ENCODE results near the gene USP17L20.
"Not testable (repeated sequence)": the region's sequence is repeated elsewhere in the genome, so short reads cannot be mapped to it uniquely, and the experiment has no call there.

The USP17L20 gene

GRCh38 chr4:9257824-9258223 is at the start of gene USP17L20:
USP17L20 (plus strand) TSS chr4:9258124; CDS start chr4:9258124, 0 bp downstream.
- DNase-seq (ENCODE audit: low read depth), result not testable (repeated sequence)

- not testable (repeated sequence) for DNase-seq (ENCODE audit: low read depth)
Measured at GRCh38 chr4:9210357-9210756, 47.6 kb upstream of the USP17L20 start, which contains the start of gene USP17L10. USP17L10 (plus strand) TSS chr4:9210657; CDS start chr4:9210657, 0 bp downstream.

- DNase-seq (ENCODE audit: low read depth), result not testable (repeated sequence)
Measured at GRCh38 chr4:9214701-9215100, 43.2 kb upstream of the USP17L20 start.

- not testable (repeated sequence) for DNase-seq (ENCODE audit: low read depth)
Measured at GRCh38 chr4:9215105-9215504, 42.8 kb upstream of the USP17L20 start, which contains the start of gene USP17L11. USP17L11 (plus strand) TSS chr4:9215405; CDS start chr4:9215405, 0 bp downstream.

- DNase-seq (ENCODE audit: low read depth), result not testable (repeated sequence)
Measured at GRCh38 chr4:9219852-9220251, 38.1 kb upstream of the USP17L20 start, which contains the start of gene USP17L12. USP17L12 (plus strand) TSS chr4:9220152; CDS start chr4:9220152, 0 bp downstream.

- DNase-seq (ENCODE audit: low read depth), result not testable (repeated sequence)
Measured at GRCh38 chr4:9224596-9224995, 33.3 kb upstream of the USP17L20 start, which contains the start of gene USP17L13. USP17L13 (plus strand) TSS chr4:9224896; CDS start chr4:9224896, 0 bp downstream.

GRCh38 chr4:9230249-9230648 is 27.7 kb upstream of the USP17L20 start:
- DNase-seq (ENCODE audit: low read depth), result not testable (repeated sequence)

GRCh38 chr4:9234085-9234484 is 23.8 kb upstream of the USP17L20 start, which contains the start of gene USP17L15:
USP17L15 (plus strand) TSS chr4:9234385; CDS start chr4:9234385, 0 bp downstream.
- not testable (repeated sequence) for DNase-seq (ENCODE audit: low read depth)

GRCh38 chr4:9238461-9238860 is 19.5 kb upstream of the USP17L20 start:
- DNase-seq (ENCODE audit: low read depth), result not testable (repeated sequence)

GRCh38 chr4:9243579-9243978 is 14.3 kb upstream of the USP17L20 start, which contains the start of gene USP17L17:
USP17L17 (plus strand) TSS chr4:9243879; CDS start chr4:9243879, 0 bp downstream.
- DNase-seq (ENCODE audit: low read depth), result not testable (repeated sequence)

- DNase-seq (ENCODE audit: low read depth), result not testable (repeated sequence)
Measured at GRCh38 chr4:9247953-9248680, 9.8 kb upstream of the USP17L20 start, which contains the start of gene USP17L18. USP17L18 (plus strand) TSS chr4:9248630; CDS start chr4:9248630, 0 bp downstream.

- not testable (repeated sequence) for DNase-seq (ENCODE audit: low read depth)
Measured at GRCh38 chr4:9253078-9253477, 4.8 kb upstream of the USP17L20 start, which contains the start of gene USP17L19. USP17L19 (plus strand) TSS chr4:9253378; CDS start chr4:9253378, 0 bp downstream.

- DNase-seq (ENCODE audit: low read depth), result not testable (repeated sequence)
Measured at GRCh38 chr4:9262572-9262971, 4.6 kb downstream of the USP17L20 start, which contains the start of gene USP17L21. USP17L21 (plus strand) TSS chr4:9262872; CDS start chr4:9262872, 0 bp downstream.

- not testable (repeated sequence) for DNase-seq (ENCODE audit: low read depth)
Measured at GRCh38 chr4:9267319-9267718, 9.4 kb downstream of the USP17L20 start, which contains the start of gene USP17L22. USP17L22 (plus strand) TSS chr4:9267619; CDS start chr4:9267619, 0 bp downstream.

GRCh38 chr4:9271719-9272118 is 13.8 kb downstream of the USP17L20 start:
- not testable (repeated sequence) for DNase-seq (ENCODE audit: low read depth)
